AG09319 (cell line): ENCODE data around the gene ZNF638.

Experiments used
- DNase-seq: peaks from one replicate; pipeline ENCODE4 v3.0.0-alpha.2; 2010; ENCODE audit warnings: low read depth; ENCODE audit errors: extremely low read depth
- CTCF ChIP-seq: IDR thresholded peaks from 2 replicates; pipeline ENCODE4 v1.5.1; 2011; ENCODE audit warnings: low read depth, mild to moderate bottlenecking, inconsistent platforms, low read length, moderate library complexity

ZNF638 gene

GRCh38 chr2:71449343-71449742 is 117.8 kb downstream of the ZNF638 start:
- no peak for TF ChIP-seq CTCF
- DNase-seq, result no peak

GRCh38 chr2:71451705-71452104 is 120.1 kb downstream of the ZNF638 start:
- DNase-seq, result no peak
- no peak for TF ChIP-seq CTCF

- TF ChIP-seq CTCF, result no peak
- no peak for DNase-seq
Measured at GRCh38 chr2:71452565-71452964, 121.0 kb downstream of the ZNF638 start.

- no peak for TF ChIP-seq CTCF
- DNase-seq, result no peak
Measured at GRCh38 chr2:71453404-71454220, 122.0 kb downstream of the ZNF638 start, which contains the start of gene DYSF. Gene DYSF (plus strand): TSS chr2:71453561.

- no peak for DNase-seq
- no peak for TF ChIP-seq CTCF
Measured at GRCh38 chr2:71454221-71455010, 122.8 kb downstream of the ZNF638 start.

GRCh38 chr2:71455011-71455740 is 123.6 kb downstream of the ZNF638 start:
- no peak for TF ChIP-seq CTCF
- no peak for DNase-seq
